ENCODE measurements around the gene MAP2K1.

Gene MAP2K1

GRCh38 chr15:66425837-66426236, 39.1 kb downstream of the MAP2K1 start:
- no peak overlapping the region; the same call in 1 of the 2 replicates for H3K27ac ChIP-seq (replicated peaks)
- no peak for TF ChIP-seq CTCF (IDR thresholded peaks at IDR 0.05; ENCODE audit: insufficient read depth, low read length)
- TF ChIP-seq SPI1 (IDR thresholded peaks at IDR 0.05; ENCODE audit: borderline replicate concordance, low read depth), result no peak
- no peak for TF ChIP-seq GABPA (IDR thresholded peaks at IDR 0.05; ENCODE audit: low read depth)
- TF ChIP-seq REST (IDR thresholded peaks at IDR 0.05; ENCODE audit: insufficient replicate concordance, low read depth), result no peak
- TF ChIP-seq POLR2AphosphoS5 (IDR thresholded peaks at IDR 0.05; ENCODE audit: low read depth), result no peak
- H3K27me3 ChIP-seq (ENCODE audit: insufficient read depth, poor library complexity, severe bottlenecking), result no peaks in the 10 kb centered on the region
- H3K4me3 ChIP-seq (replicated peaks; ENCODE audit: insufficient read depth, low read length), result no peak overlapping the region
- no peak for DNase-seq (ENCODE audit: low read depth in 1 of 2, low spot score in 1 of 2)

GRCh38 chr15:66429117-66429516, 42.4 kb downstream of the MAP2K1 start:
- DNase-seq (ENCODE audit: low read depth in 1 of 2, low spot score in 1 of 2), result peak in 1 of 2 experiments; percentile 14
- H3K27ac ChIP-seq (replicated peaks), result no peak overlapping the region

GRCh38 chr15:66429546-66429945, 42.8 kb downstream of the MAP2K1 start:
- Histone ChIP-seq H3K4me3 (replicated peaks; ENCODE audit: insufficient read depth, low read length) (no peak overlapping the region), H3K27me3 (ENCODE audit: insufficient read depth, poor library complexity, severe bottlenecking) (no peaks in the 10 kb centered on the region), H3K27ac (replicated peaks) (no peak overlapping the region)
- DNase-seq (ENCODE audit: low read depth in 1 of 2, low spot score in 1 of 2), result no peak
- TF ChIP-seq REST (IDR thresholded peaks at IDR 0.05; ENCODE audit: insufficient replicate concordance, low read depth), result no peak
- TF ChIP-seq CTCF (IDR thresholded peaks at IDR 0.05; ENCODE audit: insufficient read depth, low read length), result no peak
- TF ChIP-seq GABPA (IDR thresholded peaks at IDR 0.05; ENCODE audit: low read depth), result no peak
- TF ChIP-seq SPI1 (IDR thresholded peaks at IDR 0.05; ENCODE audit: borderline replicate concordance, low read depth), result no peak
- no peak for TF ChIP-seq POLR2AphosphoS5 (IDR thresholded peaks at IDR 0.05; ENCODE audit: low read depth)

More at GRCh38 chr15:66429117-66429516, 42.4 kb downstream of the MAP2K1 start:
- TF ChIP-seq GABPA (IDR thresholded peaks at IDR 0.05; ENCODE audit: low read depth) (no peak), SPI1 (IDR thresholded peaks at IDR 0.05; ENCODE audit: borderline replicate concordance, low read depth) (no peak), REST (IDR thresholded peaks at IDR 0.05; ENCODE audit: insufficient replicate concordance, low read depth) (no peak), POLR2AphosphoS5 (IDR thresholded peaks at IDR 0.05; ENCODE audit: low read depth) (no peak), CTCF (IDR thresholded peaks at IDR 0.05; ENCODE audit: insufficient read depth, low read length) (no peak)
- Histone ChIP-seq H3K4me3 (replicated peaks; ENCODE audit: insufficient read depth, low read length) (no peak overlapping the region), H3K27me3 (ENCODE audit: insufficient read depth, poor library complexity, severe bottlenecking) (no peaks in the 10 kb centered on the region)

Measured in HL-60 (cell line).